ENCODE measurements around the gene DAAM2. TPM values are rescaled to one million over a fixed set of nuclear protein-coding genes. Genes with fewer than 3 reads are reported as not detected.
A peak's percentile ranks its signal among the peaks of the same experiment; 100 is the strongest.

DAAM2 gene
- total RNA-seq, 3 donors from 2014 or later = 16.2 to 59.5 (median 41.3) TPM

DNA sequence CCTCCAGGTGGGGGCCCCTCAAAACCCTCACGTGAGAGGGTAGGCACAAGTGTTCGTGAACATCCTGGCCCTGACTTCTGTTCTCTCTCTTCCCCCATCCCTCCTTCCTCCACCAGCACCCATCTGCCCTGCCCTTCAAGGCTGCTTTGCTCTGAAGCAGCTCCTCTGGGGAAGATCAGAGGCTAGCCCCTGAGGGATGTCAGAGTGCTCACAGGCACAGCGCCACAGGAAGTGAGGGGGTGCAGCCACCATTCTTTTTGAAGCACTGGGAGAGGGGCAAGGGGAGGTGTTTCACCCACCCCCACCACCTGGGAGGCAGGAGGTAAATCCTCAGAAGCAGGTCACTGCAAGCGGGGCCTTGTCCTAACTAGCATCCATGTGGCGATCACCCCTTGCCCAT lies 130.6 kb downstream of the DAAM2 start:
- TF ChIP-seq, protein P1, sequence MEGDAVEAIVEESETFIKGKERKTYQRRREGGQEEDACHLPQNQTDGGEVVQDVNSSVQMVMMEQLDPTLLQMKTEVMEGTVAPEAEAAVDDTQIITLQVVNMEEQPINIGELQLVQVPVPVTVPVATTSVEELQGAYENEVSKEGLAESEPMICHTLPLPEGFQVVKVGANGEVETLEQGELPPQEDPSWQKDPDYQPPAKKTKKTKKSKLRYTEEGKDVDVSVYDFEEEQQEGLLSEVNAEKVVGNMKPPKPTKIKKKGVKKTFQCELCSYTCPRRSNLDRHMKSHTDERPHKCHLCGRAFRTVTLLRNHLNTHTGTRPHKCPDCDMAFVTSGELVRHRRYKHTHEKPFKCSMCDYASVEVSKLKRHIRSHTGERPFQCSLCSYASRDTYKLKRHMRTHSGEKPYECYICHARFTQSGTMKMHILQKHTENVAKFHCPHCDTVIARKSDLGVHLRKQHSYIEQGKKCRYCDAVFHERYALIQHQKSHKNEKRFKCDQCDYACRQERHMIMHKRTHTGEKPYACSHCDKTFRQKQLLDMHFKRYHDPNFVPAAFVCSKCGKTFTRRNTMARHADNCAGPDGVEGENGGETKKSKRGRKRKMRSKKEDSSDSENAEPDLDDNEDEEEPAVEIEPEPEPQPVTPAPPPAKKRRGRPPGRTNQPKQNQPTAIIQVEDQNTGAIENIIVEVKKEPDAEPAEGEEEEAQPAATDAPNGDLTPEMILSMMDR (IDR thresholded peaks at IDR 0.05) = no peak
- peaks cover 4 to 9% of the 10 kb centered on the region in 2 donors for H3K4me1 ChIP-seq
- H3K27me3 ChIP-seq = no peaks in the 10 kb centered on the region
- no peak overlapping the region for H3K4me3 ChIP-seq
- intact Hi-C loops (cut with DNase I; ENCODE audit: low total_unique reads) = no loop called here
- no peaks in the 10 kb centered on the region for H3K9me3 ChIP-seq
- no peaks in the 10 kb centered on the region for H3K36me3 ChIP-seq
- peak overlapping the region in 1 of 2 donors; percentile 81 for H3K27ac ChIP-seq
- no peak for DNase-seq (ENCODE audit: low spot score in 2 of 2)

GRCh38 chr6:39923394-39923793 lies 131.2 kb downstream of the DAAM2 start:
- no peaks in the 10 kb centered on the region for H3K36me3 ChIP-seq

GRCh38 chr6:39923861-39924260 lies 131.7 kb downstream of the DAAM2 start:
- intact Hi-C loops (cut with DNase I; ENCODE audit: low total_unique reads) = no loop called here
- TF ChIP-seq, protein P1 (IDR thresholded peaks at IDR 0.05) = no peak
- TF ChIP-seq POLR2AphosphoS5 (IDR thresholded peaks at IDR 0.05) = no peak
- no peak for TF ChIP-seq POLR2A (IDR thresholded peaks at IDR 0.05)
- peak overlapping the region; percentile 61 to 81 for H3K27ac ChIP-seq
- no peak for DNase-seq (ENCODE audit: low spot score in 2 of 2)
- no peaks in the 10 kb centered on the region for H3K9me3 ChIP-seq
- H3K4me3 ChIP-seq = peak overlapping the region in 1 of 3 donors; percentile 27
- no peaks in the 10 kb centered on the region for H3K27me3 ChIP-seq
- peaks cover 4 to 9% of the 10 kb centered on the region in 2 donors for H3K4me1 ChIP-seq
- no peaks in the 10 kb centered on the region for H3K36me3 ChIP-seq

More at GRCh38 chr6:39923394-39923793, 131.2 kb downstream of the DAAM2 start:
- peak; percentile 68 to 91 for DNase-seq (ENCODE audit: low spot score in 2 of 2)
- peak overlapping the region; percentile 61 to 81 for H3K27ac ChIP-seq
- intact Hi-C loops (cut with DNase I; ENCODE audit: low total_unique reads) = no loop called here
- TF ChIP-seq POLR2AphosphoS5 (IDR thresholded peaks at IDR 0.05) = no peak
- TF ChIP-seq, protein P1 (IDR thresholded peaks at IDR 0.05) = no peak
- TF ChIP-seq POLR2A (IDR thresholded peaks at IDR 0.05) = no peak
- peaks cover 4 to 9% of the 10 kb centered on the region in 2 donors for H3K4me1 ChIP-seq
- H3K27me3 ChIP-seq = no peaks in the 10 kb centered on the region
- no peaks in the 10 kb centered on the region for H3K9me3 ChIP-seq
- H3K4me3 ChIP-seq = peak overlapping the region in 1 of 3 donors; percentile 27

DNA sequence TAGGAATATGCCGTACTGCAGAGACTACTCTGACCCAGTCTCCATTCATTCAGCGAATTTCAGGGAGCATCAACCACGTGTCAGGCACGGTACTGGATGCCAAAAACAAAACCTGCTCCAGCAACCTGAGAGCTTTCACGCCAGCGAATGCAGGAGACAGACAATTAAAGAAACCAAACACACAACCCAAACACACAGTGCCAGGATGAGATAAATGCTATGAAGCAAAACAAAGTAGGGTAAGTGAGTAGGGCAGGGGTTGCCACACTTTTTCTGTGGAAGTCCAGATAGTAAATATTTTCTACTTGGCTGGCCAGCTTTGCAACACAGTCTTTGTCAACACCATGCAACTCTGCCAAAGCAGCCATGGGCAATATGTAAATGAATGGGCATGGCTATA lies 132.1 kb downstream of the DAAM2 start:
- TF ChIP-seq POLR2AphosphoS5 (IDR thresholded peaks at IDR 0.05) = no peak
- TF ChIP-seq, protein P1 (IDR thresholded peaks at IDR 0.05) = no peak
- no peak for TF ChIP-seq POLR2A (IDR thresholded peaks at IDR 0.05)
- intact Hi-C loops (cut with DNase I; ENCODE audit: low total_unique reads) = no loop called here
- H3K36me3 ChIP-seq = no peaks in the 10 kb centered on the region
- DNase-seq (ENCODE audit: low spot score in 2 of 2) = no peak
- H3K4me3 ChIP-seq = no peak overlapping the region
- no peaks in the 10 kb centered on the region for H3K27me3 ChIP-seq
- peaks cover 4 to 9% of the 10 kb centered on the region in 2 donors for H3K4me1 ChIP-seq
- peak overlapping the region; percentile 1 to 81 for H3K27ac ChIP-seq
- H3K9me3 ChIP-seq = no peaks in the 10 kb centered on the region

DNA sequence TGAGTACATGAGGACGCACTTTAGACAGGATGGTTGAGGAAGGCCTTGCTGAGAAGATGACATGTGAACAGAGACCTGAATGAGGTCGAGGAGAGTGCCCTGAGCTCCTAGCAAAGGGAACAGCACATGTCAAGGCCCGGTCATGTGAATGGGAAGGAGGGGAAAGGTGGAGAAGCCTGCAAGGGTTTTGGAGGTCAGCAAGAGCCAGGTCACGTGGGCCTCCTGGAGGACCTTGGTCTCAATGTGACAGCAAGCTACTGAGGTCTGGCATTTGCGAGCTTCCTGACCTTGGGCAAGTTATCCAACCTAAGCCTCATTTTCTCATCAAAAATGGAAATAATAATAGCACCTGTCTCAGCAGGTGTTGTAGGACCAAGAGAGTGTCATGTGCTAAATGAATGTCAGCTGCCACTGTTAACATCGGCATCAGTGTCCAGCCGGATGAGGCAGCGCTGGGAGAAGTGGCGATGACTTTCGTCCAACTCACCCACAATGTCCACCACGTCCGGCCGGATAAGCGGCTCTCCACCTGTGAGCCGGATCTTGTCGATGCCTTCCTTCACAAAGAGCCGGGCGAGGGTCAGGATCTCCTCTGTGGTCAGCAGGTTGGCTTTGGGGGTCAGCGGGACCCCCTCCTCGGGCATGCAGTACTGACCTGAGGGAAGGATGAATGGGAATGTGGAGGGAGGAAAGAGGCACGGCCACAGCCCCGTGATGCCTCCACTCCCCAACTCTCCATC lies 133.2 kb downstream of the DAAM2 start:
- intact Hi-C loops (cut with DNase I; ENCODE audit: low total_unique reads) = no loop called here
- no peak for DNase-seq (ENCODE audit: low spot score in 2 of 2)
- Histone ChIP-seq H3K27me3 (no peaks in the 10 kb centered on the region), H3K36me3 (no peaks in the 10 kb centered on the region), H3K27ac (no peak overlapping the region), H3K4me3 (no peak overlapping the region), H3K4me1 (peaks cover 4 to 9% of the 10 kb centered on the region in 2 donors), H3K9me3 (no peaks in the 10 kb centered on the region)
- TF ChIP-seq POLR2AphosphoS5 (IDR thresholded peaks at IDR 0.05) (no peak), POLR2A (IDR thresholded peaks at IDR 0.05) (no peak)
- TF ChIP-seq, protein P1 (IDR thresholded peaks at IDR 0.05) = no peak

All from breast epithelium (tissue), 4 donors.